HepG2 (cell line): Measurements from ENCODE around the gene TTC6. TPM values are rescaled to one million over a fixed set of nuclear protein-coding genes. Genes with fewer than 3 reads are reported as not detected.

Experiments used
- GATA4 ChIP-seq: sonication (generic); IDR thresholded peaks from 2 replicates; pipeline ENCODE4 v1.6.1; 2016; ENCODE audit warnings: antibody characterized with exemption, low read depth, borderline replicate concordance
- MAZ ChIP-seq, 2 experiments: sonication (generic) in 1 of 2; formaldehyde crosslinking in 1 of 2; IDR thresholded peaks; 2 replicates each; pipeline versions ENCODE4 v1.5.0 to v1.6.1; 2012 to 2020; ENCODE audit warnings: low read depth in 2 of 2, mild to moderate bottlenecking in 2 of 2, borderline replicate concordance in 1 of 2, improper control_type of control experiment in 1 of 2, low read length in 1 of 2, missing genetic modification reagents in 1 of 2, moderate library complexity in 1 of 2
- PAX8 ChIP-seq: sonication (generic); formaldehyde crosslinking; IDR thresholded peaks from 2 replicates; pipeline ENCODE4 v1.8.0; 2022; ENCODE audit warnings: mild to moderate bottlenecking, missing genetic modification reagents, borderline replicate concordance
- PBX3 ChIP-seq: sonication (generic); formaldehyde crosslinking; IDR thresholded peaks from 2 replicates; pipeline ENCODE4 v1.8.1; 2023; ENCODE audit warnings: missing genetic modification reagents, inconsistent platforms, borderline replicate concordance
- SALL1 ChIP-seq: sonication (generic); formaldehyde crosslinking; IDR thresholded peaks from 2 replicates; pipeline ENCODE4 v1.8.0; 2022; ENCODE audit warnings: mild to moderate bottlenecking, missing genetic modification reagents
- SRY ChIP-seq: sonication (generic); formaldehyde crosslinking; IDR thresholded peaks from 2 replicates; pipeline ENCODE4 v1.8.0; 2022; ENCODE audit warnings: mild to moderate bottlenecking, missing genetic modification reagents
- ZBTB20 ChIP-seq: sonication (generic); formaldehyde crosslinking; IDR thresholded peaks from 2 replicates; pipeline ENCODE4 v1.8.1; 2023; ENCODE audit warnings: missing genetic modification reagents, low read depth, mild to moderate bottlenecking, borderline replicate concordance
- ZBTB21 ChIP-seq: sonication (generic); formaldehyde crosslinking; IDR thresholded peaks from 2 replicates; pipeline ENCODE4 v1.4.0; 2020; ENCODE audit warnings: missing genetic modification reagents
- ZFY ChIP-seq: sonication (generic); formaldehyde crosslinking; IDR thresholded peaks from 2 replicates; pipeline ENCODE4 v1.4.0; 2020; ENCODE audit warnings: missing genetic modification reagents
- polyA plus RNA-seq, 8 experiments: library from polyadenylated mRNA; depleted of rRNA in 3 of 8; stranded (reverse) in 7 of 8; unstranded in 1 of 8; fragments of >200 nt; fragmentation: Illumina TruSeq in 4 of 8; extraction: Trizol in 4 of 8; gene quantifications; 2 replicates each; pipeline versions ENCODE4 v1.2.1 to v1.2.3, GENCODE V29; 2011 to 2016; ENCODE audit warnings: low read depth in 4 of 8, missing spikeins in 1 of 8, mixed read lengths in 1 of 8; ENCODE audit not compliant: insufficient read depth in 1 of 8
- total RNA-seq, 5 experiments: library from RNA; depleted of rRNA; stranded (reverse); fragments of >200 nt; fragmentation: Illumina TruSeq; extraction: Trizol; gene quantifications; 2 replicates each; pipeline ENCODE4 v1.2.3, GENCODE V29; 2016; ENCODE audit warnings: low read depth in 1 of 5
- TF ChIP-seq, protein P1 (sequence below): sonication (generic); formaldehyde crosslinking; IDR thresholded peaks from 2 replicates; pipeline ENCODE4 v1.4.0; 2020; ENCODE audit warnings: mild to moderate bottlenecking, missing genetic modification reagents
- TF ChIP-seq, protein P2 (sequence below): sonication (generic); formaldehyde crosslinking; IDR thresholded peaks from 2 replicates; pipeline ENCODE4 v1.4.0; 2020; ENCODE audit warnings: mild to moderate bottlenecking, missing genetic modification reagents, borderline replicate concordance
- TF ChIP-seq, protein P3 (sequence below): sonication (generic); formaldehyde crosslinking; IDR thresholded peaks from 2 replicates; pipeline ENCODE4 v1.8.1; 2023; ENCODE audit warnings: mild to moderate bottlenecking, missing genetic modification reagents
- TF ChIP-seq, protein P4 (sequence below): sonication (generic); formaldehyde crosslinking; IDR thresholded peaks from 2 replicates; pipeline ENCODE4 v1.5.0; 2020; ENCODE audit warnings: mild to moderate bottlenecking, missing genetic modification reagents, moderate library complexity
- TF ChIP-seq, protein P5 (sequence below): sonication (generic); formaldehyde crosslinking; IDR thresholded peaks from 2 replicates; pipeline ENCODE4 v1.5.1; 2020; ENCODE audit warnings: missing genetic modification reagents, mild to moderate bottlenecking, borderline replicate concordance

The TTC6 gene
- total and polyA plus RNA-seq, 2 of the 13 experiments (the other 11 are each of a cell fraction or from before 2014, with no cell fraction given): 9.3 to 27.4 TPM

DNA sequence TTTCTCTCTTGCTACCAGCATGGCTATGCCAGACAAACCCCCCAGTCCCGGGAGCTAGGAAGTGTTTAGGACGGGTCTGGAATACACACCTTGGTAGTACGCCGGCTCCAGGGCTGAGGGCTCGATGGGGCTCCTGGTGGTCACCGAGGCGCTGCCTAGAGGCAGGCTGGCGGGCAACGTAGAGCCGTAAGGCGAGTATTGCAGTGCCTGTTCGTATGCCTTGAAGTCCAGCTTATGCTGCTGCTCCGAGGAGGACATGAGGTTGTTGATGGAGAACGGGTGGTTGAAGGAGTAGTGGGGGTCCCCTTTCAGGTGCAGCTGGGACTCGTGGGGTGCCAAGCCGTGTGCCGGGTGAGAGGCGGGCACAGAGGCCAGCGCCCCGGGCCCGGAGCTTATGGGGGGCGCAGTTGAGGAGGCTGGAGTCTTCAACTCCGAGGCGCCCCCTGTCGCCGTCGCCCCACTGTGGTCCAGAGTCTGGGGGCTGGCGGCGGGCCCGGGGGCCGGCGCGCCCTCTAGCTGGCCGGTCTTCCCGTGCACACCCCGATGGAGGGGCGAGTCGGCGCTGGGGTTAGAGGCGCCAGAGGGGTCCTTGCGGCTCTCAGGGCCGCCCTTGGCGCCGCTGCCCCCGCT, 4.0 kb upstream of the TTC6 start (continued):
- TF ChIP-seq, protein P1, sequence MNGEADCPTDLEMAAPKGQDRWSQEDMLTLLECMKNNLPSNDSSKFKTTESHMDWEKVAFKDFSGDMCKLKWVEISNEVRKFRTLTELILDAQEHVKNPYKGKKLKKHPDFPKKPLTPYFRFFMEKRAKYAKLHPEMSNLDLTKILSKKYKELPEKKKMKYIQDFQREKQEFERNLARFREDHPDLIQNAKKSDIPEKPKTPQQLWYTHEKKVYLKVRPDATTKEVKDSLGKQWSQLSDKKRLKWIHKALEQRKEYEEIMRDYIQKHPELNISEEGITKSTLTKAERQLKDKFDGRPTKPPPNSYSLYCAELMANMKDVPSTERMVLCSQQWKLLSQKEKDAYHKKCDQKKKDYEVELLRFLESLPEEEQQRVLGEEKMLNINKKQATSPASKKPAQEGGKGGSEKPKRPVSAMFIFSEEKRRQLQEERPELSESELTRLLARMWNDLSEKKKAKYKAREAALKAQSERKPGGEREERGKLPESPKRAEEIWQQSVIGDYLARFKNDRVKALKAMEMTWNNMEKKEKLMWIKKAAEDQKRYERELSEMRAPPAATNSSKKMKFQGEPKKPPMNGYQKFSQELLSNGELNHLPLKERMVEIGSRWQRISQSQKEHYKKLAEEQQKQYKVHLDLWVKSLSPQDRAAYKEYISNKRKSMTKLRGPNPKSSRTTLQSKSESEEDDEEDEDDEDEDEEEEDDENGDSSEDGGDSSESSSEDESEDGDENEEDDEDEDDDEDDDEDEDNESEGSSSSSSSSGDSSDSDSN (CRISPR knock-in tag): no peak
- TF ChIP-seq, protein P2, sequence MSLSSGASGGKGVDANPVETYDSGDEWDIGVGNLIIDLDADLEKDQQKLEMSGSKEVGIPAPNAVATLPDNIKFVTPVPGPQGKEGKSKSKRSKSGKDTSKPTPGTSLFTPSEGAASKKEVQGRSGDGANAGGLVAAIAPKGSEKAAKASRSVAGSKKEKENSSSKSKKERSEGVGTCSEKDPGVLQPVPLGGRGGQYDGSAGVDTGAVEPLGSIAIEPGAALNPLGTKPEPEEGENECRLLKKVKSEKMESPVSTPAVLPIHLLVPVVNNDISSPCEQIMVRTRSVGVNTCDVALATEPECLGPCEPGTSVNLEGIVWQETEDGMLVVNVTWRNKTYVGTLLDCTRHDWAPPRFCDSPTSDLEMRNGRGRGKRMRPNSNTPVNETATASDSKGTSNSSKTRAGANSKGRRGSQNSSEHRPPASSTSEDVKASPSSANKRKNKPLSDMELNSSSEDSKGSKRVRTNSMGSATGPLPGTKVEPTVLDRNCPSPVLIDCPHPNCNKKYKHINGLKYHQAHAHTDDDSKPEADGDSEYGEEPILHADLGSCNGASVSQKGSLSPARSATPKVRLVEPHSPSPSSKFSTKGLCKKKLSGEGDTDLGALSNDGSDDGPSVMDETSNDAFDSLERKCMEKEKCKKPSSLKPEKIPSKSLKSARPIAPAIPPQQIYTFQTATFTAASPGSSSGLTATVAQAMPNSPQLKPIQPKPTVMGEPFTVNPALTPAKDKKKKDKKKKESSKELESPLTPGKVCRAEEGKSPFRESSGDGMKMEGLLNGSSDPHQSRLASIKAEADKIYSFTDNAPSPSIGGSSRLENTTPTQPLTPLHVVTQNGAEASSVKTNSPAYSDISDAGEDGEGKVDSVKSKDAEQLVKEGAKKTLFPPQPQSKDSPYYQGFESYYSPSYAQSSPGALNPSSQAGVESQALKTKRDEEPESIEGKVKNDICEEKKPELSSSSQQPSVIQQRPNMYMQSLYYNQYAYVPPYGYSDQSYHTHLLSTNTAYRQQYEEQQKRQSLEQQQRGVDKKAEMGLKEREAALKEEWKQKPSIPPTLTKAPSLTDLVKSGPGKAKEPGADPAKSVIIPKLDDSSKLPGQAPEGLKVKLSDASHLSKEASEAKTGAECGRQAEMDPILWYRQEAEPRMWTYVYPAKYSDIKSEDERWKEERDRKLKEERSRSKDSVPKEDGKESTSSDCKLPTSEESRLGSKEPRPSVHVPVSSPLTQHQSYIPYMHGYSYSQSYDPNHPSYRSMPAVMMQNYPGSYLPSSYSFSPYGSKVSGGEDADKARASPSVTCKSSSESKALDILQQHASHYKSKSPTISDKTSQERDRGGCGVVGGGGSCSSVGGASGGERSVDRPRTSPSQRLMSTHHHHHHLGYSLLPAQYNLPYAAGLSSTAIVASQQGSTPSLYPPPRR (CRISPR knock-in tag): peak; percentile 17; the same call in 1 of the 2 replicates
- TF ChIP-seq PBX3 (CRISPR knock-in tag): no peak
- TF ChIP-seq MAZ (IDR thresholded peaks at IDR 0.05; ENCODE audit: borderline replicate concordance, low read depth, low read length): no peak
- TF ChIP-seq MAZ (CRISPR knock-in tag; IDR thresholded peaks at IDR 0.05; ENCODE audit: low read depth): no peak
- TF ChIP-seq ZFY (CRISPR knock-in tag): peak; percentile 20; the same call in 1 of the 2 replicates
- peak; percentile 33; the same call in 1 of the 2 replicates for TF ChIP-seq SALL1
- TF ChIP-seq, protein P3, sequence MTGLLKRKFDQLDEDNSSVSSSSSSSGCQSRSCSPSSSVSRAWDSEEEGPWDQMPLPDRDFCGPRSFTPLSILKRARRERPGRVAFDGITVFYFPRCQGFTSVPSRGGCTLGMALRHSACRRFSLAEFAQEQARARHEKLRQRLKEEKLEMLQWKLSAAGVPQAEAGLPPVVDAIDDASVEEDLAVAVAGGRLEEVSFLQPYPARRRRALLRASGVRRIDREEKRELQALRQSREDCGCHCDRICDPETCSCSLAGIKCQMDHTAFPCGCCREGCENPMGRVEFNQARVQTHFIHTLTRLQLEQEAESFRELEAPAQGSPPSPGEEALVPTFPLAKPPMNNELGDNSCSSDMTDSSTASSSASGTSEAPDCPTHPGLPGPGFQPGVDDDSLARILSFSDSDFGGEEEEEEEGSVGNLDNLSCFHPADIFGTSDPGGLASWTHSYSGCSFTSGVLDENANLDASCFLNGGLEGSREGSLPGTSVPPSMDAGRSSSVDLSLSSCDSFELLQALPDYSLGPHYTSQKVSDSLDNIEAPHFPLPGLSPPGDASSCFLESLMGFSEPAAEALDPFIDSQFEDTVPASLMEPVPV (CRISPR knock-in tag): no peak
- TF ChIP-seq, protein P4, sequence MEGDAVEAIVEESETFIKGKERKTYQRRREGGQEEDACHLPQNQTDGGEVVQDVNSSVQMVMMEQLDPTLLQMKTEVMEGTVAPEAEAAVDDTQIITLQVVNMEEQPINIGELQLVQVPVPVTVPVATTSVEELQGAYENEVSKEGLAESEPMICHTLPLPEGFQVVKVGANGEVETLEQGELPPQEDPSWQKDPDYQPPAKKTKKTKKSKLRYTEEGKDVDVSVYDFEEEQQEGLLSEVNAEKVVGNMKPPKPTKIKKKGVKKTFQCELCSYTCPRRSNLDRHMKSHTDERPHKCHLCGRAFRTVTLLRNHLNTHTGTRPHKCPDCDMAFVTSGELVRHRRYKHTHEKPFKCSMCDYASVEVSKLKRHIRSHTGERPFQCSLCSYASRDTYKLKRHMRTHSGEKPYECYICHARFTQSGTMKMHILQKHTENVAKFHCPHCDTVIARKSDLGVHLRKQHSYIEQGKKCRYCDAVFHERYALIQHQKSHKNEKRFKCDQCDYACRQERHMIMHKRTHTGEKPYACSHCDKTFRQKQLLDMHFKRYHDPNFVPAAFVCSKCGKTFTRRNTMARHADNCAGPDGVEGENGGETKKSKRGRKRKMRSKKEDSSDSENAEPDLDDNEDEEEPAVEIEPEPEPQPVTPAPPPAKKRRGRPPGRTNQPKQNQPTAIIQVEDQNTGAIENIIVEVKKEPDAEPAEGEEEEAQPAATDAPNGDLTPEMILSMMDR (CRISPR knock-in tag): peak; percentile 24; the same call in 1 of the 2 replicates
- TF ChIP-seq ZBTB21: no peak
- TF ChIP-seq, protein P5, sequence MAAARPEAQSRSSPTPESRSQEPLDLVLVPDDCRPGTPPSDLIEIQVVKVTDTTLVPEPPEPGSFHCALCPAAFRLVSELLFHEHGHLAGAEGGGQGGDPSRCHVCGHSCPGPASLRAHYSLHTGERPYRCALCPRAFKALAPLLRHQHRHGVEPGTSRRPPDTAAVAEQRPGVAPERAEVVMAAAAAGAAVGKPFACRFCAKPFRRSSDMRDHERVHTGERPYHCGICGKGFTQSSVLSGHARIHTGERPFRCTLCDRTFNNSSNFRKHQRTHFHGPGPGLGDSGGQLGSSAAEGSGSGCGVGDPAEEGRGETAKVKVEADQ (CRISPR knock-in tag): 0 out of 2 replicates have a peak, but pooled peaks have one; percentile 42
- TF ChIP-seq GATA4: no peak
- TF ChIP-seq SRY (CRISPR knock-in tag): no peak
- TF ChIP-seq ZBTB20 (CRISPR knock-in tag): no peak
- TF ChIP-seq PAX8 (CRISPR knock-in tag): 0 out of 2 replicates have a peak, but pooled peaks have one; percentile 25
